Trophoblast cell (in vitro differentiated cells and primary cell): ENCODE data around the gene LRRC56.
A peak's percentile ranks its signal among the peaks of the same experiment; 100 is the strongest.

Experiments used
- DNase-seq, 2 donors: peaks; one replicate each; pipeline ENCODE4 v3.0.0-alpha.2; 2016
- H2AFZ ChIP-seq: 2 replicates; pipeline ENCODE4 v1.6.1; 2013; ENCODE audit warnings: low read length, moderate library complexity, mild to moderate bottlenecking; ENCODE audit not compliant: insufficient read depth, poor library complexity
- H2AK5ac ChIP-seq: 2 replicates; pipeline ENCODE4 v1.6.1; 2013; ENCODE audit warnings: mild to moderate bottlenecking, low read length
- H2BK120ac ChIP-seq: 2 replicates; pipeline ENCODE4 v1.6.1; 2013; ENCODE audit warnings: low read length, mild to moderate bottlenecking, moderate library complexity; ENCODE audit not compliant: insufficient read depth, poor library complexity
- H2BK12ac ChIP-seq: 2 replicates; pipeline ENCODE4 v1.6.1; 2013; ENCODE audit warnings: mild to moderate bottlenecking, low read length, moderate library complexity
- H2BK5ac ChIP-seq: 2 replicates; pipeline ENCODE4 v1.6.1; 2013; ENCODE audit warnings: low read length, low read depth, moderate library complexity, mild to moderate bottlenecking; ENCODE audit not compliant: poor library complexity
- H3K14ac ChIP-seq: 2 replicates; pipeline ENCODE4 v1.6.1; 2013; ENCODE audit warnings: mild to moderate bottlenecking, low read length
- H3K18ac ChIP-seq: 2 replicates; pipeline ENCODE4 v1.6.1; 2013; ENCODE audit warnings: mild to moderate bottlenecking, low read length
- H3K23ac ChIP-seq: 2 replicates; pipeline ENCODE4 v1.6.1; 2013; ENCODE audit warnings: low read length
- H3K27ac ChIP-seq: 2 replicates; pipeline ENCODE4 v1.5.1; 2013; ENCODE audit warnings: low read depth, mild to moderate bottlenecking, inconsistent platforms, low read length, moderate library complexity
- H3K27me3 ChIP-seq: 2 replicates; pipeline ENCODE4 v1.6.1; 2013; ENCODE audit warnings: inconsistent platforms, mild to moderate bottlenecking, low read length, moderate library complexity; ENCODE audit not compliant: insufficient read depth
- H3K36me3 ChIP-seq, 2 experiments: 1 replicate in 1 of 2; 2 replicates in 1 of 2; pipeline ENCODE4 v1.6.1; 2013; ENCODE audit warnings: low read length in 2 of 2, mild to moderate bottlenecking in 2 of 2, moderate library complexity in 1 of 2; ENCODE audit not compliant: insufficient read depth in 2 of 2, control insufficient read depth in 1 of 2
- H3K4ac ChIP-seq: 2 replicates; pipeline ENCODE4 v1.6.1; 2013; ENCODE audit warnings: low read depth, mild to moderate bottlenecking, low read length, moderate library complexity
- H3K4me1 ChIP-seq, 2 experiments: 1 replicate in 1 of 2; 2 replicates in 1 of 2; pipeline ENCODE4 v1.6.1; 2013; ENCODE audit warnings: low read length in 2 of 2, mild to moderate bottlenecking in 2 of 2, moderate library complexity in 1 of 2; ENCODE audit not compliant: insufficient read depth in 2 of 2, control insufficient read depth in 1 of 2
- H3K4me2 ChIP-seq: 2 replicates; pipeline ENCODE4 v1.6.1; 2013; ENCODE audit warnings: inconsistent platforms, mild to moderate bottlenecking, low read length, moderate library complexity
- H3K4me3 ChIP-seq: 2 replicates; pipeline ENCODE4 v1.5.1; 2013; ENCODE audit warnings: mild to moderate bottlenecking, low read depth, low read length, inconsistent platforms
- H3K79me1 ChIP-seq: one replicate; pipeline ENCODE4 v1.6.1; 2013; ENCODE audit warnings: low read length
- H3K79me2 ChIP-seq: 2 replicates; pipeline ENCODE4 v1.6.1; 2013; ENCODE audit warnings: low read length, mild to moderate bottlenecking; ENCODE audit not compliant: control insufficient read depth, insufficient read depth, poor library complexity
- H3K9ac ChIP-seq: 2 replicates; pipeline ENCODE4 v1.6.1; 2013; ENCODE audit warnings: mild to moderate bottlenecking, low read length
- H3K9me3 ChIP-seq: 2 replicates; pipeline ENCODE4 v1.6.1; 2013; ENCODE audit warnings: low read depth, mild to moderate bottlenecking, control low read depth, inconsistent platforms, low read length; ENCODE audit not compliant: insufficient read depth
- H4K12ac ChIP-seq: 2 replicates; pipeline ENCODE4 v1.6.1; 2013; ENCODE audit warnings: low read depth, mild to moderate bottlenecking, low read length, moderate library complexity
- H4K8ac ChIP-seq: 2 replicates; pipeline ENCODE4 v1.6.1; 2013; ENCODE audit warnings: low read depth, mild to moderate bottlenecking, low read length, moderate library complexity
- H4K91ac ChIP-seq: one replicate; pipeline ENCODE4 v1.6.1; 2013; ENCODE audit warnings: low read depth, mild to moderate bottlenecking, low read length, moderate library complexity
- WGBS: extraction: QIAGEN DNeasy Blood & Tissue Kit; methylation state at CpG from one replicate; pipeline ENCODE4 v1.1.7; 2013; ENCODE audit warnings: missing lambda C conversion rate; ENCODE audit not compliant: insufficient read length, insufficient coverage; ENCODE audit errors: extremely low coverage; 5-methylcytosine and 5-hydroxymethylcytosine counted together

Gene LRRC56

GRCh38 chr11:499201-500076 lies 37.9 kb upstream of the LRRC56 start:
- no peak for DNase-seq
- no peaks in the 10 kb centered on the region for H3K79me2 ChIP-seq
- H3K27ac ChIP-seq: no peak overlapping the region
- peaks cover 14% of the 10 kb centered on the region for H3K9me3 ChIP-seq
- H3K79me1 ChIP-seq: no peaks in the 10 kb centered on the region
- no peak overlapping the region for H3K4ac ChIP-seq
- no peak overlapping the region for H3K9ac ChIP-seq
- H3K4me2 ChIP-seq: no peak overlapping the region
- H2AFZ ChIP-seq: no peak overlapping the region
- H2BK12ac ChIP-seq: no peak overlapping the region
- no peak overlapping the region for H2AK5ac ChIP-seq
- H4K91ac ChIP-seq: no peak overlapping the region
- no peak overlapping the region for H2BK5ac ChIP-seq
- no peak overlapping the region for H3K23ac ChIP-seq
- H4K12ac ChIP-seq: no peak overlapping the region
- H3K27me3 ChIP-seq: no peaks in the 10 kb centered on the region
- no peaks in the 10 kb centered on the region for H3K4me1 ChIP-seq
- no peak overlapping the region for H2BK120ac ChIP-seq
- H4K8ac ChIP-seq: no peak overlapping the region
- no peak overlapping the region for H3K4me3 ChIP-seq
- no peak overlapping the region for H3K14ac ChIP-seq
- H3K18ac ChIP-seq: no peak overlapping the region
- no CpG with 5 or more reads among the region's 24 CpGs for WGBS
- H3K36me3 ChIP-seq: peaks cover 68 to 79% of the 10 kb centered on the region in 2 experiments

GRCh38 chr11:501001-501682 lies 36.2 kb upstream of the LRRC56 start:
- no CpG with 5 or more reads among the region's 24 CpGs for WGBS
- Histone ChIP-seq H3K18ac (no peak overlapping the region), H3K27ac (no peak overlapping the region), H3K4me3 (no peak overlapping the region), H2AFZ (no peak overlapping the region), H3K27me3 (no peaks in the 10 kb centered on the region), H2BK12ac (no peak overlapping the region), H2BK5ac (no peak overlapping the region), H2BK120ac (no peak overlapping the region), H4K91ac (no peak overlapping the region), H2AK5ac (no peak overlapping the region), H3K79me1 (peaks cover 2% of the 10 kb centered on the region), H4K12ac (no peak overlapping the region), H3K4me1 (peaks cover 3 to 6% of the 10 kb centered on the region in 2 experiments), H3K4me2 (no peak overlapping the region), H3K9ac (no peak overlapping the region), H3K36me3 (peaks cover 56 to 67% of the 10 kb centered on the region in 2 experiments), H3K79me2 (peaks cover 2% of the 10 kb centered on the region), H4K8ac (no peak overlapping the region), H3K9me3 (peaks cover 14% of the 10 kb centered on the region), H3K14ac (no peak overlapping the region), H3K23ac (no peak overlapping the region), H3K4ac (no peak overlapping the region)
- no peak for DNase-seq

GRCh38 chr11:501683-502287 lies 35.5 kb upstream of the LRRC56 start:
- no peak overlapping the region for H3K4me2 ChIP-seq
- no peak overlapping the region for H4K12ac ChIP-seq
- no peak overlapping the region for H3K4me3 ChIP-seq
- no peak overlapping the region for H3K9ac ChIP-seq
- H4K91ac ChIP-seq: no peak overlapping the region
- H3K14ac ChIP-seq: no peak overlapping the region
- no peak overlapping the region for H2AK5ac ChIP-seq
- H4K8ac ChIP-seq: no peak overlapping the region
- H3K9me3 ChIP-seq: peaks cover 14% of the 10 kb centered on the region
- H3K4me1 ChIP-seq: peaks cover 3 to 7% of the 10 kb centered on the region in 2 experiments
- H3K27me3 ChIP-seq: no peaks in the 10 kb centered on the region
- no peak overlapping the region for H3K23ac ChIP-seq
- H2BK120ac ChIP-seq: no peak overlapping the region
- no peak overlapping the region for H2BK5ac ChIP-seq
- DNase-seq: no peak
- peaks cover 6% of the 10 kb centered on the region for H3K79me2 ChIP-seq
- no CpG with 5 or more reads among the region's 19 CpGs for WGBS
- peaks cover 54 to 64% of the 10 kb centered on the region in 2 experiments for H3K36me3 ChIP-seq
- H3K4ac ChIP-seq: no peak overlapping the region
- H3K18ac ChIP-seq: no peak overlapping the region
- H3K79me1 ChIP-seq: peaks cover 7% of the 10 kb centered on the region
- no peak overlapping the region for H2BK12ac ChIP-seq
- no peak overlapping the region for H3K27ac ChIP-seq
- H2AFZ ChIP-seq: no peak overlapping the region

- no peak for DNase-seq
- Histone ChIP-seq H3K4me2 (no peak overlapping the region), H4K12ac (peak overlapping the region; percentile 32), H4K8ac (no peak overlapping the region), H2AFZ (no peak overlapping the region), H4K91ac (no peak overlapping the region), H3K4ac (no peak overlapping the region), H3K14ac (no peak overlapping the region), H2BK120ac (no peak overlapping the region), H3K18ac (no peak overlapping the region), H3K36me3 (peaks cover 46 to 56% of the 10 kb centered on the region in 2 experiments), H3K4me3 (no peak overlapping the region), H2BK5ac (no peak overlapping the region), H3K9me3 (peaks cover 7% of the 10 kb centered on the region), H3K79me1 (peaks cover 12% of the 10 kb centered on the region), H3K9ac (no peak overlapping the region), H2AK5ac (no peak overlapping the region), H3K23ac (no peak overlapping the region), H3K79me2 (peaks cover 10% of the 10 kb centered on the region), H3K27me3 (no peaks in the 10 kb centered on the region), H3K4me1 (peaks cover 3 to 7% of the 10 kb centered on the region in 2 experiments), H3K27ac (no peak overlapping the region), H2BK12ac (no peak overlapping the region)
- no CpG with 5 or more reads among the region's 10 CpGs for WGBS
Observed at GRCh38 chr11:502288-503178, 34.8 kb upstream of the LRRC56 start.
